Measurements from ENCODE around the gene SMPD3. TPM values are rescaled to one million over a fixed set of nuclear protein-coding genes. Genes with fewer than 3 reads are reported as not detected.

SMPD3 gene
- total and polyA plus RNA-seq, 9 donors: 0.40 to 31.4 (median 2.2) TPM

DNA sequence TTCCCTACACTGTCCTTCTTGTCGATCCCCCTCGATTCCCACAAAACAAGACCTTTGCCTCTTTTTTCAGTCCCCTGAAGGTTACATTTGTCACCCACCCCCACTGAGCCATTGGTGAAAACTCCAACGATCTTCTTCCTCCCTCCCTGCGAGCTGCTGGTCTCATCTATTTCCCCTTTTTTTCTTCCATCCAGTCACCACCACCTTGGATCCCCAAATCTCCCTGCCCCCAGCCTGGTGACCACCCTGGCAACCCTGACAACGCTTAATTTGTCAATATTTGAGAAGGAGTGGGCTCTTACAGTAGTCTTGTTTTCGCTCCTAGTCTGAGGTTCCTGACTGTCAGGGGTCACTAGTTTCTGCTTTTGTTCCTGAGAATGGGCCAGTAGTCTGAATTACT lies 62.9 kb downstream of the SMPD3 start:
- TF ChIP-seq EP300 (IDR thresholded peaks at IDR 0.05) (no peak), POLR2A (IDR thresholded peaks at IDR 0.05) (no peak)
- TF ChIP-seq, protein P1, sequence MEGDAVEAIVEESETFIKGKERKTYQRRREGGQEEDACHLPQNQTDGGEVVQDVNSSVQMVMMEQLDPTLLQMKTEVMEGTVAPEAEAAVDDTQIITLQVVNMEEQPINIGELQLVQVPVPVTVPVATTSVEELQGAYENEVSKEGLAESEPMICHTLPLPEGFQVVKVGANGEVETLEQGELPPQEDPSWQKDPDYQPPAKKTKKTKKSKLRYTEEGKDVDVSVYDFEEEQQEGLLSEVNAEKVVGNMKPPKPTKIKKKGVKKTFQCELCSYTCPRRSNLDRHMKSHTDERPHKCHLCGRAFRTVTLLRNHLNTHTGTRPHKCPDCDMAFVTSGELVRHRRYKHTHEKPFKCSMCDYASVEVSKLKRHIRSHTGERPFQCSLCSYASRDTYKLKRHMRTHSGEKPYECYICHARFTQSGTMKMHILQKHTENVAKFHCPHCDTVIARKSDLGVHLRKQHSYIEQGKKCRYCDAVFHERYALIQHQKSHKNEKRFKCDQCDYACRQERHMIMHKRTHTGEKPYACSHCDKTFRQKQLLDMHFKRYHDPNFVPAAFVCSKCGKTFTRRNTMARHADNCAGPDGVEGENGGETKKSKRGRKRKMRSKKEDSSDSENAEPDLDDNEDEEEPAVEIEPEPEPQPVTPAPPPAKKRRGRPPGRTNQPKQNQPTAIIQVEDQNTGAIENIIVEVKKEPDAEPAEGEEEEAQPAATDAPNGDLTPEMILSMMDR (IDR thresholded peaks at IDR 0.05): no peak
- Histone ChIP-seq H3K4me1 (ENCODE audit: insufficient read depth) (no peaks in the 10 kb centered on the region), H3K36me3 (no peaks in the 10 kb centered on the region), H3K27me3 (no peaks in the 10 kb centered on the region), H3K9me3 (no peaks in the 10 kb centered on the region), H3K27ac (no peak overlapping the region), H3K4me3 (no peak overlapping the region)
- intact Hi-C loops (cut with DNase I): no loop called here
- 73 to 79% (median 73%) methylated on average over 6 of the region's 6 CpGs for WGBS, 3 donors
- no peak for DNase-seq

DNA sequence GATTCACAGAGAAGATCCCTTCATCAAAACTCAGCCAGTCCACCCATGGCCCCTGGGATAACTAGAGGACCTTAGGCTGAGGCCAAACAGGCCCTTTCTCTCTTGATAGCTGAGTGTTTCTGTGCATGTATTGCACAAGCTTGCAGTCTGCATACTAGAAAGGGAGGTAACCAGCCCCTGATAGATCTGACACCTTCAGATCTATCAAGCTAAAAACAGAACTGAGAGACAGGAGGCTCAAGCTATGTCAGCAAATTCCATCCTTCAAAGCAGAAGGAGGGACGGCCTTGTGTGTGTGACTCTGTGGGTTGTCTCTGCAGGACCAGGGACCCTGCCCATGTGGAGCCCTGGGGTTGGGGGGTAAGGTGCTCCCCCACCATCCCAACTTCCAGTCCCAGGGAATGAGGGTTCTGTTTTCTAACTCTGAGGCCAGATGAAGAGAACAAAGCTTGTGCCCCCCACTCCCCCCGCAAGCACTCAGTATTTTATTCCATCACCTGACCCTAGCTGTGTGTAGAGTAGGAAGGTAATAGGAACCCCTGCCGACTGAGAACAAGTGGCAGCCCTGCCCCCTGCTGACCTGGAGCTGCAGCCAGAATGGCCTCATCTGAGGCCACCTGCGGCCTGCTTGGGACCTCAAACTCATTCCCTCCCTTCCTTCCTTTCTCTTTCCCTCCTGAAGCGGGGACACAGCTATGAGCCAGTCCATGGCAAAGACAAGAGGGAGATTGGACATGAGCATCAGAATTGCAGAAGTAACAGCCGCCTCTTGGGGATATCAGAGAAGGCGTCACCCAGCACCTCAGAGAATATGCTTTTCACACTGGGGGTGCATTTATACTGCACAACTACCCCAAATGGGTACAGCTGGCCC lies 63.8 kb downstream of the SMPD3 start:
- Histone ChIP-seq H3K27ac (no peak overlapping the region), H3K4me3 (no peak overlapping the region), H3K27me3 (no peaks in the 10 kb centered on the region), H3K9me3 (no peaks in the 10 kb centered on the region), H3K4me1 (ENCODE audit: insufficient read depth) (no peaks in the 10 kb centered on the region), H3K36me3 (no peaks in the 10 kb centered on the region)
- no peak for DNase-seq
- TF ChIP-seq POLR2A (IDR thresholded peaks at IDR 0.05): no peak
- TF ChIP-seq, protein P1 (IDR thresholded peaks at IDR 0.05): no peak
- TF ChIP-seq EP300 (IDR thresholded peaks at IDR 0.05): no peak
- intact Hi-C loops (cut with DNase I): no loop called here
- 75 to 85% (median 82%) methylated on average over 7 of the region's 7 CpGs for WGBS, 3 donors

DNA sequence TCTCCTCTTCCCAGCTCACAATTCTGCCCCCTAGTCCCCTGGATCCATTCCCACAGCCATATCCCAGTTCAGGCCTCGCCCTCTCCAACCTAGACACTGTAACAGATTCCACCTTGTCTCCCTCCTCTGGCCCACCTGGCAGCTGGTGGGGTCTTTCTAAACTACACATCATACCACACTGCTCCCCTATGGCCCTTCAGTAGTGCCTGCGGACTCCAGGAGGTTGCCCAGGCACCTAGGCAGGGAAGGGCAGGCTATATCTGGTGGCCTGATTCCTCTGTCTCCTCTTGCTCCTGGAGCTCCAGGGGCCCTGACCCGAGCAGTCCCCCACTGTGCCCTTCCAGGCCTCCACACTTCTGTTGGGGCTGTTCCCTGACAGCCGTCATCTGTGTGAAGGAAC lies 64.5 kb downstream of the SMPD3 start:
- no peaks in the 10 kb centered on the region for H3K27me3 ChIP-seq
- DNase-seq: no peak
- no peak overlapping the region for H3K27ac ChIP-seq
- 96 to 97% (median 97%) methylated on average over 4 of the region's 4 CpGs for WGBS, 3 donors
- H3K9me3 ChIP-seq: no peaks in the 10 kb centered on the region
- intact Hi-C loops (cut with DNase I): no loop called here
- H3K36me3 ChIP-seq: no peaks in the 10 kb centered on the region
- H3K4me1 ChIP-seq (ENCODE audit: insufficient read depth): no peaks in the 10 kb centered on the region
- H3K4me3 ChIP-seq: no peak overlapping the region
- TF ChIP-seq, protein P1 (IDR thresholded peaks at IDR 0.05): no peak
- no peak for TF ChIP-seq EP300 (IDR thresholded peaks at IDR 0.05)
- no peak for TF ChIP-seq POLR2A (IDR thresholded peaks at IDR 0.05)

DNA sequence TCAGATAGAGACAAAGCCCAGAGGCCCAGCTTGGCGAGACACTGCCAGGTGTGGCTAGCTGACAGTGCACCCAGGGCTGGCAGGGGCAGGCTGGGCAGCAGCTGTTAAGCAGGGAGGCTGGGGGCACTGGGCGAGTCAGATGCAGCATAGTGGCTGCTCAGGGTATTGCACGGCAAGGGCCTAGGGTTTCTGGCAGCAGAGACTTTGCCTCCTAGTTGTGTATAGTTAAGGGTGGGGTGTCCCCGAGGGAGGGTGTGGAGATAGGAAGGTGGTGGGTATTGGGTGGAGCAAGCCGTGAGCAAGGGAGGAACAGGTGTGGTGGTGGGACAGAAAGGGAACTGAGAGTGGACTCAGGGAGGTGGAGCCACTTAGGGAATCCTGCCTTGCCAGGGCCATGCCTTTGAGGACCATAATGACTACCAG lies 66.0 kb downstream of the SMPD3 start:
- DNase-seq: no peak
- Histone ChIP-seq H3K36me3 (no peaks in the 10 kb centered on the region), H3K9me3 (no peaks in the 10 kb centered on the region), H3K4me3 (no peak overlapping the region), H3K4me1 (ENCODE audit: insufficient read depth) (no peaks in the 10 kb centered on the region), H3K27ac (no peak overlapping the region), H3K27me3 (no peaks in the 10 kb centered on the region)
- intact Hi-C loops (cut with DNase I): no loop called here
- WGBS, 3 donors: 85 to 94% (median 88%) methylated on average over 5 of the region's 5 CpGs
- TF ChIP-seq EP300 (IDR thresholded peaks at IDR 0.05): no peak
- no peak for TF ChIP-seq POLR2A (IDR thresholded peaks at IDR 0.05)
- TF ChIP-seq, protein P1 (IDR thresholded peaks at IDR 0.05): no peak
